PFSK-1 (cell line): ENCODE measurements around the gene CERCAM. TPM values are rescaled to one million over a fixed set of nuclear protein-coding genes. Genes with fewer than 3 reads are reported as not detected.

Source experiments
- FOXP2 ChIP-seq: optimal IDR thresholded peaks from 2 replicates; pipeline ENCODE3; 2011; ENCODE audit warnings: borderline replicate concordance, control low read depth, inconsistent platforms; ENCODE audit not compliant: insufficient read depth; ENCODE audit errors: extremely low read length, extremely low read depth
- POLR2AphosphoS5 ChIP-seq: IDR thresholded peaks from 2 replicates; pipeline ENCODE4 v1.6.1; 2012; ENCODE audit warnings: low read depth, mild to moderate bottlenecking, control low read depth, low read length, moderate library complexity
- REST ChIP-seq, 2 experiments: IDR thresholded peaks; 2 replicates each; pipeline versions ENCODE4 v1.6.1 to v1.8.0; 2011 to 2012; ENCODE audit warnings: low read depth in 2 of 2, low read length in 2 of 2, control low read depth in 1 of 2, inconsistent platforms in 1 of 2, mild to moderate bottlenecking in 1 of 2, moderate library complexity in 1 of 2; ENCODE audit not compliant: insufficient read depth in 1 of 2
- SIN3A ChIP-seq: IDR thresholded peaks from 2 replicates; pipeline ENCODE4 v1.6.1; 2012; ENCODE audit warnings: mild to moderate bottlenecking, low read length, moderate library complexity, borderline replicate concordance; ENCODE audit not compliant: insufficient read depth
- TAF1 ChIP-seq: IDR thresholded peaks from 2 replicates; pipeline ENCODE4 v1.6.1; 2012; ENCODE audit warnings: low read length, control low read depth, borderline replicate concordance; ENCODE audit not compliant: insufficient read depth
- polyA plus RNA-seq: library from polyadenylated mRNA; unstranded; fragments of >200 nt; gene quantifications from one replicate; pipeline ENCODE4 v1.2.1, GENCODE V29; 2012; ENCODE audit warnings: low read depth, missing spikeins; ENCODE audit not compliant: insufficient read length

CERCAM gene
- 91.1 TPM for polyA plus RNA-seq

GRCh38 chr9:128420651-128421481, at the start of gene CERCAM:
Gene CERCAM (plus strand): TSS chr9:128420857. CDS start chr9:128420878, 21 bp downstream.
- TF ChIP-seq FOXP2, result no peak
- TF ChIP-seq TAF1, result no peak
- no peak for TF ChIP-seq SIN3A
- no peak for TF ChIP-seq REST (IDR thresholded peaks at IDR 0.05; ENCODE audit: insufficient read depth in 1 of 2, low read depth in 2 of 2, low read length in 2 of 2)
- TF ChIP-seq POLR2AphosphoS5, result no peak; the same call in 1 of the 2 replicates

- TF ChIP-seq FOXP2 (no peak), POLR2AphosphoS5 (no peak), REST (IDR thresholded peaks at IDR 0.05; ENCODE audit: insufficient read depth in 1 of 2, low read depth in 2 of 2, low read length in 2 of 2) (no peak), SIN3A (0 out of 2 replicates have a peak, but pooled peaks have one; percentile 28), TAF1 (peak; percentile 15; the same call in 1 of the 2 replicates)
Observed at GRCh38 chr9:128371630-128372117, 49.0 kb upstream of the CERCAM start.

- TF ChIP-seq SIN3A (no peak), TAF1 (no peak)
Observed at GRCh38 chr9:128372188-128372641, 48.4 kb upstream of the CERCAM start.

- TF ChIP-seq SIN3A (no peak), TAF1 (no peak), FOXP2 (no peak), POLR2AphosphoS5 (no peak), REST (IDR thresholded peaks at IDR 0.05; ENCODE audit: insufficient read depth in 1 of 2, low read depth in 2 of 2, low read length in 2 of 2) (no peak)
Observed at GRCh38 chr9:128372784-128373183, 47.9 kb upstream of the CERCAM start.

- TF ChIP-seq TAF1, result no peak
- no peak for TF ChIP-seq POLR2AphosphoS5
- TF ChIP-seq SIN3A, result no peak
Observed at GRCh38 chr9:128374221-128374675, 46.4 kb upstream of the CERCAM start.

GRCh38 chr9:128375865-128376264, 44.8 kb upstream of the CERCAM start:
- no peak for TF ChIP-seq REST (IDR thresholded peaks at IDR 0.05; ENCODE audit: insufficient read depth in 1 of 2, low read depth in 2 of 2, low read length in 2 of 2)
- TF ChIP-seq SIN3A, result no peak
- TF ChIP-seq POLR2AphosphoS5, result no peak
- no peak for TF ChIP-seq TAF1
- no peak for TF ChIP-seq FOXP2
